Skeletal muscle tissue (tissue), 4 donors: Measurements from ENCODE around the gene SRP72. TPM values are rescaled to one million over a fixed set of nuclear protein-coding genes. Genes with fewer than 3 reads are reported as not detected.
A peak's percentile ranks its signal among the peaks of the same experiment; 100 is the strongest.
"Not testable (repeated sequence)": the region's sequence is repeated elsewhere in the genome, so short reads cannot be mapped to it uniquely, and the experiment has no call there.

Source experiments
- H3K27ac ChIP-seq: one replicate; pipeline ENCODE4 v1.7.0; 2013; ENCODE audit warnings: mild to moderate bottlenecking, low read depth, low read length, inconsistent platforms
- H3K27me3 ChIP-seq, 3 donors: one replicate each; pipeline ENCODE4 v1.7.0; 2013; ENCODE audit warnings: low read length in 3 of 3; ENCODE audit not compliant: control insufficient read depth in 3 of 3, insufficient read depth in 3 of 3
- H3K36me3 ChIP-seq, 3 donors: one replicate each; pipeline ENCODE4 v1.7.0; 2013; ENCODE audit warnings: low read length in 3 of 3; ENCODE audit not compliant: control insufficient read depth in 3 of 3, insufficient read depth in 3 of 3
- H3K4me1 ChIP-seq, 3 donors: one replicate each; pipeline ENCODE4 v1.7.0; 2013; ENCODE audit warnings: low read length in 3 of 3, mild to moderate bottlenecking in 3 of 3; ENCODE audit not compliant: control insufficient read depth in 3 of 3, insufficient read depth in 3 of 3
- H3K4me3 ChIP-seq, 3 donors: one replicate each; pipeline ENCODE4 v1.7.0; 2013; ENCODE audit warnings: low read length in 3 of 3
- H3K9ac ChIP-seq, 3 donors: one replicate each; pipeline ENCODE4 v1.7.0; 2013; ENCODE audit warnings: low read length in 3 of 3, mild to moderate bottlenecking in 3 of 3, moderate library complexity in 2 of 3, low read depth in 1 of 3
- H3K9me3 ChIP-seq, 3 donors: one replicate each; pipeline ENCODE4 v1.7.0; 2013; ENCODE audit warnings: low read length in 3 of 3; ENCODE audit not compliant: control insufficient read depth in 3 of 3
- total RNA-seq: library from RNA; depleted of rRNA; stranded (reverse); fragments of >200 nt; gene quantifications from one replicate; pipeline ENCODE4 v1.2.3, GENCODE V29; 2014
- donor health status: Osteomylitis.

Gene SRP72
- total RNA-seq, 1 donor from 2014 or later, result 36.0 TPM

GRCh38 chr4:56463711-56464110 is 3.7 kb upstream of the SRP72 start:
- no peak overlapping the region for H3K9ac ChIP-seq
- H3K27me3 ChIP-seq, result no peaks in the 10 kb centered on the region
- peaks cover 13 to 26% (median 15%) of the 10 kb centered on the region in 3 donors for H3K4me1 ChIP-seq
- peaks cover 0 to 23% (median 22%) of the 10 kb centered on the region in 3 donors for H3K36me3 ChIP-seq
- no peak overlapping the region for H3K4me3 ChIP-seq
- H3K9me3 ChIP-seq, result no peaks in the 10 kb centered on the region
- no peak overlapping the region for H3K27ac ChIP-seq

GRCh38 chr4:56464581-56464980 is 2.8 kb upstream of the SRP72 start:
- H3K36me3 ChIP-seq, result peaks cover 0 to 21% (median 14%) of the 10 kb centered on the region in 3 donors
- H3K9me3 ChIP-seq, result no peaks in the 10 kb centered on the region
- no peak overlapping the region for H3K9ac ChIP-seq
- H3K27ac ChIP-seq, result no peak overlapping the region
- no peaks in the 10 kb centered on the region for H3K27me3 ChIP-seq
- peaks cover 13 to 31% (median 16%) of the 10 kb centered on the region in 3 donors for H3K4me1 ChIP-seq
- H3K4me3 ChIP-seq, result no peak overlapping the region

GRCh38 chr4:56465599-56466295 is 1.7 kb upstream of the SRP72 start:
- Histone ChIP-seq H3K36me3 (peaks cover 0 to 11% (median 7%) of the 10 kb centered on the region in 3 donors), H3K27ac (no peak overlapping the region), H3K9ac (no peak overlapping the region)

GRCh38 chr4:56466296-56466761 is 1.1 kb upstream of the SRP72 start:
- not testable (repeated sequence) for H3K9me3 ChIP-seq, H3K36me3 ChIP-seq, H3K27me3 ChIP-seq
- Histone ChIP-seq H3K27ac (peak overlapping the region; percentile 76), H3K9ac (peak overlapping the region; percentile 79 to 91 (median 84)), H3K4me3 (peak overlapping the region; percentile 89 to 95 (median 92)), H3K4me1 (peaks cover 13 to 31% (median 16%) of the 10 kb centered on the region in 3 donors)

More at GRCh38 chr4:56465599-56466295, 1.7 kb upstream of the SRP72 start:
- Histone ChIP-seq H3K27me3 (no peaks in the 10 kb centered on the region), H3K9me3 (no peaks in the 10 kb centered on the region), H3K4me1 (peaks cover 13 to 31% (median 16%) of the 10 kb centered on the region in 3 donors), H3K4me3 (peak overlapping the region; percentile 89 to 95 (median 92))

- peak overlapping the region; percentile 79 to 91 (median 84) for H3K9ac ChIP-seq
- no peaks in the 10 kb centered on the region for H3K27me3 ChIP-seq
- peaks cover 13 to 31% (median 16%) of the 10 kb centered on the region in 3 donors for H3K4me1 ChIP-seq
- H3K4me3 ChIP-seq, result peak overlapping the region; percentile 89 to 95 (median 92)
- peaks cover 5 to 14% (median 13%) of the 10 kb centered on the region in 3 donors for H3K36me3 ChIP-seq
- H3K27ac ChIP-seq, result peak overlapping the region; percentile 76
- H3K9me3 ChIP-seq, result no peaks in the 10 kb centered on the region
Measured at GRCh38 chr4:56466910-56467283, 520 bp upstream of the SRP72 start.

- Histone ChIP-seq H3K4me1 (peaks cover 13 to 31% (median 16%) of the 10 kb centered on the region in 3 donors), H3K4me3 (peak overlapping the region; percentile 89 to 95 (median 92)), H3K9me3 (no peaks in the 10 kb centered on the region), H3K9ac (peak overlapping the region; percentile 79 to 91 (median 82)), H3K36me3 (peaks cover 6 to 13% (median 12%) of the 10 kb centered on the region in 3 donors), H3K27ac (peak overlapping the region; percentile 76), H3K27me3 (no peaks in the 10 kb centered on the region)
Measured at GRCh38 chr4:56468097-56468422, 643 bp downstream of the SRP72 start.

GRCh38 chr4:56469489-56470210 is 2.2 kb downstream of the SRP72 start:
- Histone ChIP-seq H3K9ac (no peak overlapping the region), H3K36me3 (peaks cover 11 to 21% (median 21%) of the 10 kb centered on the region in 3 donors), H3K4me1 (peaks cover 13 to 29% (median 16%) of the 10 kb centered on the region in 3 donors), H3K27me3 (no peaks in the 10 kb centered on the region), H3K9me3 (no peaks in the 10 kb centered on the region), H3K4me3 (no peak overlapping the region), H3K27ac (no peak overlapping the region)

- no peaks in the 10 kb centered on the region for H3K4me1 ChIP-seq
- H3K36me3 ChIP-seq, result peaks cover 33 to 60% (median 53%) of the 10 kb centered on the region in 3 donors
- H3K27ac ChIP-seq, result no peak overlapping the region
- H3K9ac ChIP-seq, result no peak overlapping the region
- H3K27me3 ChIP-seq, result no peaks in the 10 kb centered on the region
- H3K4me3 ChIP-seq, result no peak overlapping the region
- no peaks in the 10 kb centered on the region for H3K9me3 ChIP-seq
Measured at GRCh38 chr4:56475917-56476316, 8.5 kb downstream of the SRP72 start.

GRCh38 chr4:56477192-56477702 is 9.8 kb downstream of the SRP72 start:
- H3K27me3 ChIP-seq, result no peaks in the 10 kb centered on the region
- peaks cover 31 to 53% (median 44%) of the 10 kb centered on the region in 3 donors for H3K36me3 ChIP-seq
- H3K27ac ChIP-seq, result no peak overlapping the region
- H3K9ac ChIP-seq, result no peak overlapping the region
- no peaks in the 10 kb centered on the region for H3K4me1 ChIP-seq
- no peaks in the 10 kb centered on the region for H3K9me3 ChIP-seq
- no peak overlapping the region for H3K4me3 ChIP-seq

GRCh38 chr4:56480691-56481090 is 13.3 kb downstream of the SRP72 start:
- Histone ChIP-seq H3K36me3 (peaks cover 23 to 54% (median 43%) of the 10 kb centered on the region in 3 donors), H3K27me3 (no peaks in the 10 kb centered on the region), H3K9ac (no peak overlapping the region), H3K4me1 (no peaks in the 10 kb centered on the region), H3K9me3 (no peaks in the 10 kb centered on the region), H3K27ac (no peak overlapping the region), H3K4me3 (no peak overlapping the region)
